Thymus (tissue), 11 donors: ENCODE data around the gene TRPV3. TPM values are rescaled to one million over a fixed set of nuclear protein-coding genes. Genes with fewer than 3 reads are reported as not detected.

Source experiments
- DNase-seq, 9 donors: peaks; one replicate each; pipeline ENCODE4 v3.0.0-alpha.2; 2013; ENCODE audit warnings: low spot score in 9 of 9, low read depth in 6 of 9, missing footprints in 1 of 9
- H3K27ac ChIP-seq, 2 donors: one replicate each; pipeline ENCODE4 v1.5.1; 2013; ENCODE audit warnings: control low read depth in 1 of 2, low read depth in 1 of 2, low read length in 1 of 2, mild to moderate bottlenecking in 1 of 2, moderate library complexity in 1 of 2
- H3K27me3 ChIP-seq, 2 donors: one replicate each; pipeline ENCODE4 v1.5.1; 2013; ENCODE audit warnings: low read length in 1 of 2; ENCODE audit not compliant: control insufficient read depth in 2 of 2, insufficient read depth in 1 of 2
- H3K36me3 ChIP-seq, 2 donors: one replicate each; pipeline ENCODE4 v1.5.1; 2013; ENCODE audit warnings: low read length in 1 of 2, mild to moderate bottlenecking in 1 of 2, moderate library complexity in 1 of 2; ENCODE audit not compliant: control insufficient read depth in 2 of 2, insufficient read depth in 2 of 2
- H3K4me1 ChIP-seq, 2 donors: one replicate each; pipeline ENCODE4 v1.5.1; 2013; ENCODE audit warnings: low read length in 2 of 2; ENCODE audit not compliant: control insufficient read depth in 2 of 2, insufficient read depth in 2 of 2
- H3K4me3 ChIP-seq, 2 donors: one replicate each; pipeline ENCODE4 v1.5.1; 2013; ENCODE audit warnings: low read length in 2 of 2, control low read depth in 1 of 2, mild to moderate bottlenecking in 1 of 2
- H3K9me3 ChIP-seq, 2 donors: one replicate each; pipeline ENCODE4 v1.5.1; 2013; ENCODE audit warnings: low read length in 1 of 2, mild to moderate bottlenecking in 1 of 2; ENCODE audit not compliant: control insufficient read depth in 2 of 2, insufficient read depth in 1 of 2
- WGBS: extraction: QIAGEN DNeasy Blood & Tissue Kit; methylation state at CpG from one replicate; pipeline ENCODE4 v1.1.7; 2013; 5-methylcytosine and 5-hydroxymethylcytosine counted together
- polyA plus RNA-seq: library from polyadenylated mRNA; stranded (reverse); fragments of 200-250 nt; gene quantifications from one replicate; pipeline ENCODE4 v1.2.3, GENCODE V29; 2013
- total RNA-seq: library from RNA; stranded (reverse); fragments of 120-200 nt; gene quantifications from one replicate; pipeline ENCODE4 v1.2.4, GENCODE V29; 2013
- donor health status: healthy.

Gene TRPV3
- total and polyA plus RNA-seq, 2 donors = 0.38 to 0.98 TPM

DNA sequence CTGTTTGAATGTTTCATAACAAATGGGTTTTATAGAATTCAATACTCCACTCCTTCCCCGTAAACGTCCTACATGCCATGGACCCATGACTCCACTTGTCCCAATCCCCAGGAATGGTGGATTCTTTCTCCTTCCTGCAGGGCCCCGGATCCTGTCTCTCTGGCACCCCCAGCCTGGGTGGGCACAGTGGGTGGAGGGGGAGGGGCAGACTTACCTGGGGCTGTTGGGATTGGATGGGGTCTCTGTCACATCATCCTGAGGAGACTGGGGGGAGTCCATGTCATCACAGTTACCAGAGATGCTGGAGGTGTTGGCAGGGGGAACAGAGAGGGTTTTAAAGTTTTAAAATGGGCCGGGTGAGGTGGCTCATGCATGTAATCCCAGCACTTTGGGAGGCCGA, 13.2 kb downstream of the TRPV3 start:
- Histone ChIP-seq H3K27me3 (peaks cover 0 to 3% of the 10 kb centered on the region in 2 donors), H3K4me3 (no peak overlapping the region), H3K36me3 (no peaks in the 10 kb centered on the region), H3K9me3 (no peaks in the 10 kb centered on the region), H3K4me1 (no peaks in the 10 kb centered on the region), H3K27ac (no peak overlapping the region)
- no peak for DNase-seq
- WGBS = 92% methylated on average over 5 of the region's 5 CpGs

DNA sequence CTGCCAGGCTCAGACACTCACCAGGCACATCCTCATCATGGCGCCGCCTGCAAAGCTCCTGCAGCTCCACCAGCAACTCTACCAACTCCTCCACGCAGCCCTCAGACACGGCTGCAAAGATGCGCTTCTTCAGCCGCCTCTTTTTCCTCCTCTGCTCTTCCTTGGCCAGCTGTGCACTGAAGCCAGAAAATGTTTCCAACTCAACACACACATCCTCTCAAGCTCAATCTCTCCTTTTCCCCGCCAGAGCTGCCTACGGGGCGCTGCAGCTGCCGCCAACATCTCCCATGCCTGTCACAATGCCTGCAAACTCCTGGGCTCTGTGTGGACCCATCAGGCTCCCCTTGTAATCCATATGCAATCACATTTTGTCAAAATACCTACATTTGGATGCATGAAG, 14.2 kb downstream of the TRPV3 start:
- H3K36me3 ChIP-seq = no peaks in the 10 kb centered on the region
- DNase-seq = no peak
- H3K27me3 ChIP-seq = peaks cover 0 to 3% of the 10 kb centered on the region in 2 donors
- H3K4me1 ChIP-seq = no peaks in the 10 kb centered on the region
- no peaks in the 10 kb centered on the region for H3K9me3 ChIP-seq
- H3K4me3 ChIP-seq = no peak overlapping the region
- WGBS = 96% methylated on average over 10 of the region's 10 CpGs
- no peak overlapping the region for H3K27ac ChIP-seq

DNA sequence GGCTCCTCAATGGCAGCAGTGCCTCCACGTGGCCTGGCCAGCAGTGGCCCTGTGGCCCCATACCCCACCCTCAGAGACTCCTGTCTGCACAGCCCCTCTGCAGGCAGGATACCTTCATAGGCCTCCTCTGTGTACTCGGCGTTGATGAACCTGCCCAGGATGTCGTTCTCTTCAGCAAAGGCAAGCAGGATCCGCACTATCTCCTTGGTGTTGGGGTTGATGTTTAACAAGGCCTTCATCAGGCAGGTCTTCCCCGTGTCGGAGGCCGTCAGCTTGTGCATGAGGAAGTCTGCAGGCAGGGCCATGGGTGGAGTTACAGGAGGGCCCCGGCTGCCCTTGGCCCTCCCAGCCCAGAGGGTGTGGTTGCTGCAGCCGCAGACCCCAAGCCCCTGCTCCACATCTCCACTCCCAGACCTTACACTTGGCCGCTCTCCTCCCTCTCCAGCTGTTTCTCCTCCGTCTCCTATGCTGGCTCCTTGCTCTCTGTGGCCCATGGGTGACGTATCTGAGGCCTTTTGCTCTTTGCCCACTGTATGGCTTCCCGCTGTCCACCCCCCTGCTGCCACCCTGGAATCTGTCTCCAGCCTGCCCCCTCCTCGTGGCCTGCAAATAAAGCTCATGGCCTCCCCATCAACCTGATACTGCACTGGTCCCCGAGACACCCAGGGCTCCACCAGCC, 15.1 kb downstream of the TRPV3 start:
- H3K27ac ChIP-seq = no peak overlapping the region
- 86% methylated on average over 16 of the region's 16 CpGs for WGBS
- no peaks in the 10 kb centered on the region for H3K4me1 ChIP-seq
- H3K36me3 ChIP-seq = no peaks in the 10 kb centered on the region
- H3K27me3 ChIP-seq = peaks cover 0 to 3% of the 10 kb centered on the region in 2 donors
- no peaks in the 10 kb centered on the region for H3K9me3 ChIP-seq
- no peak for DNase-seq
- no peak overlapping the region for H3K4me3 ChIP-seq

DNA sequence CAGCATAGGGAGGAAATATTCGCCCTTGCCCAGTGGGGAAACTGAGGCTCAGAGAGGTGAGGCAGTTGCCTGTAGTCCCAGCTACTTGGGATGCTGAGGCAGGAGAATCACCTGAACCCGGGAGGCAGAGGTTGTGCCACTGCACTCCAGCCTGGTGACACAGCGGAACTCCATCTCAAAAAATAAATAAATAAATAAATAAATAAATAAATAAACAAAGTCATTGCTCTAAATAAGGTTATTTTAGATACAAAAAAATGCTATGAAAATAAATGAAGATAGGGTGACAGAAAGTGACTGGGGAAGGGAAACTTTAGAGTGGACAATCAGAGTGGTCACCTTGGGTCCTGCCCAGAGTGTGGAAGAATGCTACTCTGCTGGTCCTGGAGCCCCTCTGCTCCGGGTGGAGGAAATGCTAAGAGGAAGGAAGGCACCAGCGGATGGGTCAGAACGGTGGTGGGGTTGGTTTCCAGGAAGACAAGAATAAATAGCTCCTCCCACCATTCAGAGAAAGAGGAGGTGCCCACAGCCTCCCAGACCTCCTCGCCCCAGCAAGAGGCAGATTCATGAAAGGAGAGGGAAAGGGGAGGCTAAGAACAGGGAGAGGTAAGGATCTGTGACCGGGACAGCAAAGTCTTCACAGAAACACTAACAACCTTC, 17.6 kb downstream of the TRPV3 start:
- Histone ChIP-seq H3K9me3 (no peaks in the 10 kb centered on the region), H3K36me3 (no peaks in the 10 kb centered on the region), H3K4me1 (peaks cover 0 to 3% of the 10 kb centered on the region in 2 donors), H3K27me3 (peaks cover 0 to 12% of the 10 kb centered on the region in 2 donors), H3K27ac (no peak overlapping the region), H3K4me3 (no peak overlapping the region)
- WGBS = 64% methylated on average over 8 of the region's 8 CpGs
- no peak for DNase-seq

DNA sequence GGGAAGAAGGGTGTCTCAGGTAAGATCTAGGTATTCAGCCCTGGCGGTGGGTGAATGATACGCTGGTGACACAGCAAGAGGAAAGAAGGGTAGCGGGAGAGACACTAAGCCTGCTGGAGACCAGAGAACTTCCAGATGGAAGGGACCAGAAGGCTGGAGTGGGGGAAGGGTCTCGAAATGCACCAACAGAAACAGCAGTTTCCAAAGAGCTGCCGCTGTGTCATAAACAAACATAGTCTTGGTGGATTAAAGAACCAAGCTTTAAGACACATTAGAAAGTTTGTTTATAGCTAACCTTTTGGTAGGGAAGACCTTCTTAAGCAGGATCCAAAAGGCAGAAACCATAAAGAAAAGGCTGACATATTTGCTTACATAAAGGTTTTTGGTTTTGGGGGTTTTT, 20.9 kb downstream of the TRPV3 start:
- WGBS = 88% methylated on average over 5 of the region's 5 CpGs
- DNase-seq = no peak
- Histone ChIP-seq H3K9me3 (no peaks in the 10 kb centered on the region), H3K4me1 (peaks cover 0 to 3% of the 10 kb centered on the region in 2 donors), H3K36me3 (no peaks in the 10 kb centered on the region), H3K4me3 (no peak overlapping the region), H3K27me3 (peaks cover 0 to 16% of the 10 kb centered on the region in 2 donors), H3K27ac (no peak overlapping the region)

DNA sequence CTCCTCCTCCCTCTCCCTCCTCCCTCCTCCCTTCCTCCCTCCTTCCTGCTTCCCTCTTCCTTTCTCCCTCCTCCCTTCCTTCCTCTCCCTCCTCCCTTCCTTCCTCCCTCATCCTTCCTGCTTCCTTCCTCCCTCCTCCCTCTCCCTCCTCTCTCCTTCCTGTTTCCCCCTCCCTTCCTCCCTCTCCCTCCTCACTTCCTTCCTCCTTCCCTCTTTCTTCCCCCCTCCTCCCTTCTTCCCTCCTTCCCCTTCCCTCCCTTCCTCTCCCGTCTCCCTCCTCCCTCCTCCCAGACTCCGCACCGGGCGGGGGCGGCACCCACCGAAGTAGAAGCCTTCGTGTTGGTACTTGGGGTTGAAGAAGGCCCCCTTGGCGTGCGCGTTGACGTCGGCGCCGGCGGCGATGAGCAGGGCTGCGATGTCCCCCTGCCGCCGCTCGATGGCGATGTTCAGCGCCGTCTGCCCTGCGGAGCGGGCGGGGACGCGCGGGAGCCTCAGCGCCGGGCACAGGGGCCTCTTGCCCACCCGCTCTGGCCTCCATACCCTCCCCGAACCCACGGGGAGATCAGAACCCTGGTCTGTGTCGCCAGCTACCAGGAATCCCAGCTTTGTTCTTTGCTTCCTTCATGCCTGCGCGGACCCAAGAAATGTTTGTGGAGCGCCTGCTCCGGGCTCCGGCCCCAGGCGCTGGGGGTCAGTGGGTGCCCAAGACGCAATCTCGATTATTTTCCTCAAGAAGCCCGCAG, 22.2 kb downstream of the TRPV3 start:
- peaks cover 0 to 17% of the 10 kb centered on the region in 2 donors for H3K27me3 ChIP-seq
- 7% methylated on average over 44 of the region's 44 CpGs for WGBS
- DNase-seq = peak; percentile 27 to 72 (median 40)
- no peaks in the 10 kb centered on the region for H3K9me3 ChIP-seq
- H3K4me1 ChIP-seq = peaks cover 0 to 3% of the 10 kb centered on the region in 2 donors
- H3K4me3 ChIP-seq = peak overlapping the region in 1 of 2 donors; percentile 13
- no peaks in the 10 kb centered on the region for H3K36me3 ChIP-seq
- H3K27ac ChIP-seq = no peak overlapping the region

DNA sequence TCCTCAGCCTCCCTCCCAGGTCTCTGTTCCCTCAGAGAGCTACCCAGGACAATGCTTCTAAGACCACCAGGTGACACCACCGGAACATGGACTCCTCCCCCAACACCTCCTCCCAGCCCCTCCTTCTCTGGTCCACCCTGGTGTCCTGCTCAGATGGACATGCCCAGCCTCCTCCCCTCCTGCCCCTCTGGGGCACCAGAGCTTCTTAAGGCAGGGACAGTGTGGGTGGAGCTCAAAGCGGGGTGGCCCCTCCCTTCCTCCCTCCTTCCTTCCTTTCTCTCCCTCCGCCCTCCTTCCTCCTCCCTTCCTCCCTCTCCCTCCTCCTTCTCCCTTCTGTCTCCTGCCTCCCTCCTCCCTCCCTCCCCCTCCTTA, 22.7 kb downstream of the TRPV3 start:
- WGBS = 22% methylated on average over 3 of the region's 3 CpGs
- no peak overlapping the region for H3K4me3 ChIP-seq
- peak in 3 of 9 donors; percentile 15 to 24 (median 20) for DNase-seq
- no peak overlapping the region for H3K27ac ChIP-seq
- H3K4me1 ChIP-seq = peaks cover 0 to 3% of the 10 kb centered on the region in 2 donors
- no peaks in the 10 kb centered on the region for H3K36me3 ChIP-seq
- peaks cover 0 to 20% of the 10 kb centered on the region in 2 donors for H3K27me3 ChIP-seq
- no peaks in the 10 kb centered on the region for H3K9me3 ChIP-seq

DNA sequence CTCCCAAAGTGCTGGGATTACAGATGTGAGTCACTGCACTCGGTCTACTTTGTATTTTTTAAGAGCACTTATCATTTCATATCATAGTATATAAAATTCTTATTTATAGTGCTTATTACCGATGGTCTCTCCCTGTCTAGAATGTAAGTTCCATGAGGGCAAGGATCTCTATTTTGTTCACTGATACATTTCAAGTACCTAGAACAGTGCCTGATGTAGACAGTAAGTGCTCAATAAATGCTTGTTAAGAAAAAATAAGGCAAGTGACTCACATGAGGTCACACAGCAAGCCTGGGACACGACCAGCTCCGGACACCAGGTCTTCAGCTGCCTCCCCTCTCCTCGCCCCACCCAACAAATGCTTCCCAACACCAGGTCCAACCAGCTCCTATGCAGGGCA, 23.9 kb downstream of the TRPV3 start:
- Histone ChIP-seq H3K36me3 (no peaks in the 10 kb centered on the region), H3K4me3 (no peak overlapping the region), H3K9me3 (no peaks in the 10 kb centered on the region), H3K27ac (no peak overlapping the region), H3K27me3 (peaks cover 0 to 20% of the 10 kb centered on the region in 2 donors), H3K4me1 (peaks cover 0 to 3% of the 10 kb centered on the region in 2 donors)
- no peak for DNase-seq
- WGBS = 96% methylated on average over 5 of the region's 5 CpGs

DNA sequence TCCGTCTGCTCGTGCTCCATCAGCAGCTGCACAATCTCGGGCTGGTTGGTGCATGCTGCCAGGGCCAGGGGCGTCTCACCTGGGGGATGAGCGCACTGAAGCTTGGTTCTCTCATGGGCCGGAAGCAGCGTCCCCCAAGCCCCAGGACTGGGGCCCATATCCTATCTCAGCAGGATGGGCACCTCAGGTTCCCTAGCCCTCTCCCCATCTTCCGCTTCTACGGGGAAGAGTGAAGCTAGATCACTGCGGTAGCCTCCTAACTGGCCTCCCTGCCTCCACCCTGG, 24.8 kb downstream of the TRPV3 start:
- no peak for DNase-seq
- H3K27ac ChIP-seq = no peak overlapping the region
- WGBS = 96% methylated on average over 10 of the region's 10 CpGs
- no peak overlapping the region for H3K4me3 ChIP-seq
- peaks cover 0 to 23% of the 10 kb centered on the region in 2 donors for H3K27me3 ChIP-seq
- H3K9me3 ChIP-seq = no peaks in the 10 kb centered on the region
- H3K36me3 ChIP-seq = no peaks in the 10 kb centered on the region
- peaks cover 0 to 3% of the 10 kb centered on the region in 2 donors for H3K4me1 ChIP-seq
